GM12878 (cell line): ENCODE data around the gene COL20A1. TPM values are rescaled to one million over a fixed set of nuclear protein-coding genes. Genes with fewer than 3 reads are reported as not detected.

Experiments used
- ATAC-seq: fragments of 200-7000 bp; cut with Tn5 transposase; 3 replicates; pipeline ENCODE4 v1.9.1; 2020; ENCODE audit warnings: mild to moderate bottlenecking, moderate library complexity
- BruUV-seq: library from RNA; stranded (reverse); fragments of 400-500 nt; replicated peaks from 2 replicates; lab custom pipeline; 2021; lab: Mats Ljungman, UMichigan
- CTCF ChIA-PET: fragments of 300-600 bp; sonication (Branson Sonifier 250); formaldehyde crosslinking; extraction: SDS; loops from one replicate; lab custom pipeline; 2021; ENCODE audit warnings: inconsistent platforms; lab: Yijun Ruan, JAX
- POLR2A ChIA-PET: fragments of 350-600 bp; formaldehyde crosslinking; extraction: SDS; loops from one replicate; lab custom pipeline; 2021; ENCODE audit warnings: inconsistent platforms; lab: Charles Lee
- RAD21 ChIA-PET: fragments of 300-600 bp; sonication (Branson Sonifier 250); formaldehyde crosslinking; loops from one replicate; lab custom pipeline; 2023; ENCODE audit warnings: antibody characterized with exemption; ENCODE audit not compliant: unreplicated experiment; lab: Charles Lee
- SMC1A ChIA-PET: fragments of 300-600 bp; sonication (Branson Sonifier 250); formaldehyde crosslinking; loops from one replicate; lab custom pipeline; 2023; ENCODE audit not compliant: unreplicated experiment, uncharacterized antibody; lab: Charles Lee
- DNase-seq: peaks from one replicate; pipeline ENCODE4 v3.0.0-alpha.2; 2011; ENCODE audit warnings: low read depth, low spot score
- FAIRE-seq: peaks from 3 replicates; lab custom pipeline; 2011; peaks lifted over from hg19 to GRCh38; lab: Jason Lieb, UNC
- H2AFZ ChIP-seq: 2 replicates; pipeline ENCODE4 v1.6.0; 2011; ENCODE audit warnings: low read depth, low read length, control low read depth; ENCODE audit not compliant: control insufficient read depth
- H3K27ac ChIP-seq: 2 replicates; pipeline ENCODE4 v1.5.1; 2011; ENCODE audit warnings: control low read depth; ENCODE audit not compliant: control insufficient read depth, insufficient read depth
- H3K27me3 ChIP-seq, 2 experiments: replicated peaks in 1 of 2; 2 replicates each; pipeline versions ENCODE4 v1.6.0 to v1.6.1; 2011; ENCODE audit warnings: low read length in 1 of 2; ENCODE audit not compliant: control insufficient read depth in 2 of 2, insufficient read depth in 2 of 2
- H3K36me3 ChIP-seq, 2 experiments: 2 replicates each; pipeline ENCODE4 v1.5.1; 2011; ENCODE audit warnings: low read length in 1 of 2; ENCODE audit not compliant: control insufficient read depth in 2 of 2, insufficient read depth in 2 of 2
- H3K4me1 ChIP-seq: 2 replicates; pipeline ENCODE4 v1.6.1; 2011; ENCODE audit warnings: mild to moderate bottlenecking, low read length, moderate library complexity, mixed read lengths; ENCODE audit not compliant: control insufficient read depth, insufficient read depth
- H3K4me2 ChIP-seq: 2 replicates; pipeline ENCODE4 v1.6.0; 2011; ENCODE audit warnings: control low read depth; ENCODE audit not compliant: control insufficient read depth, insufficient read depth
- H3K4me3 ChIP-seq: fragments of 200-600 bp; sonication (generic); 2 replicates; pipeline ENCODE4 v1.5.1; 2016
- H3K79me2 ChIP-seq: 2 replicates; pipeline ENCODE4 v1.6.0; 2011; ENCODE audit warnings: low read length; ENCODE audit not compliant: control insufficient read depth, insufficient read depth
- H3K9ac ChIP-seq: 2 replicates; pipeline ENCODE4 v1.8.0; 2011; ENCODE audit warnings: low read length, control low read depth, mixed read lengths; ENCODE audit not compliant: control insufficient read depth, insufficient read depth
- H3K9me3 ChIP-seq: replicated peaks from 3 replicates; pipeline ENCODE4 v1.5.1; 2011; ENCODE audit warnings: mild to moderate bottlenecking, low read length; ENCODE audit not compliant: control insufficient read depth, insufficient read depth
- H4K20me1 ChIP-seq: 2 replicates; pipeline ENCODE4 v1.6.0; 2011; ENCODE audit not compliant: control insufficient read depth, insufficient read depth
- EP300 ChIP-seq, 2 experiments: fragments of 150-350 bp in 1 of 2; IDR thresholded peaks; 2 replicates each; pipeline ENCODE4 v1.6.1; 2011 to 2012; ENCODE audit warnings: low read depth in 2 of 2, low read length in 2 of 2, borderline replicate concordance in 1 of 2, improper control_type of control experiment in 1 of 2, inconsistent platforms in 1 of 2; ENCODE audit not compliant: control insufficient read depth in 1 of 2
- NR2C2 ChIP-seq: IDR thresholded peaks from 2 replicates; pipeline ENCODE4 v1.6.1; 2011; ENCODE audit warnings: borderline replicate concordance, low read depth; ENCODE audit not compliant: control insufficient read depth, insufficient read length
- PAX5 ChIP-seq: IDR thresholded peaks from 2 replicates; pipeline ENCODE4 v1.6.1; 2011; ENCODE audit warnings: low read depth, low read length, borderline replicate concordance
- WGBS: methylation state at CpG from one replicate; pipeline ENCODE4 v1.1.6; 2016; ENCODE audit warnings: low lambda C conversion rate; ENCODE audit not compliant: insufficient replicate concordance, insufficient coverage; ENCODE audit errors: missing lambda C conversion rate; 5-methylcytosine and 5-hydroxymethylcytosine counted together
- in situ Hi-C: fragments of 300-500 bp; cut with MboI; formaldehyde crosslinking; loops from 9 replicates; pipeline ENCODE4 v1.14.3; 2018; ENCODE audit warnings: mixed read lengths
- intact Hi-C: fragments of 100-400 bp; cut with micrococcal nuclease; formaldehyde crosslinking; loops from one replicate; pipeline ENCODE4 v1.14.2; 2022; ENCODE audit not compliant: unreplicated experiment
- polyA plus RNA-seq, 11 experiments: library from polyadenylated mRNA; depleted of rRNA in 4 of 11; unstranded in 6 of 11; stranded (reverse) in 5 of 11; fragments of >200 nt; fragmentation: Nextera tagmentation in 4 of 11; fragmentation: Illumina TruSeq in 1 of 11; extraction: Ambion mirVana in 4 of 11; extraction: Trizol in 1 of 11; gene quantifications; 1 replicate in 1 of 11; 2 replicates in 10 of 11; pipeline versions ENCODE4 v1.2.1 to v1.2.3, GENCODE V29; 2011 to 2016; ENCODE audit warnings: inconsistent platforms in 2 of 11, missing spikeins in 2 of 11, low read depth in 1 of 11
- total RNA-seq, 4 experiments: library from RNA; depleted of rRNA in 3 of 4; stranded (reverse); fragments of >200 nt in 3 of 4; fragmentation: Illumina TruSeq in 1 of 4; extraction: Trizol in 1 of 4; gene quantifications; 2 replicates each; pipeline versions ENCODE4 v1.2.1 to v1.2.3, GENCODE V29; 2013 to 2021
- TF ChIP-seq, protein P1 (sequence below): IDR thresholded peaks from 2 replicates; pipeline ENCODE4 v1.6.1; 2011; ENCODE audit warnings: low read depth, mild to moderate bottlenecking, low read length, moderate library complexity, borderline replicate concordance; ENCODE audit errors: extremely low read depth

Gene COL20A1
- total and polyA plus RNA-seq, 10 of the 15 experiments (the other 5 are each of a cell fraction or from before 2014, with no cell fraction given), result not detected

GRCh38 chr20:63366390-63367365 is 73.7 kb downstream of the COL20A1 start:
- Histone ChIP-seq H3K4me3 (no peak overlapping the region), H3K36me3 (no peaks in the 10 kb centered on the region), H3K79me2 (no peaks in the 10 kb centered on the region), H3K9ac (no peak overlapping the region), H3K9me3 (no peaks in the 10 kb centered on the region), H2AFZ (no peak overlapping the region), H3K4me1 (no peaks in the 10 kb centered on the region), H3K27ac (no peak overlapping the region), H3K27me3 (no peaks in the 10 kb centered on the region; a peak in 1 of 4 replicates), H4K20me1 (no peaks in the 10 kb centered on the region), H3K4me2 (no peak overlapping the region)
- FAIRE-seq (no peak), ATAC-seq (no peak), DNase-seq (no peak)
- in situ Hi-C loops (no loop called here), intact Hi-C loops (no loop called here)
- TF ChIP-seq EP300 (IDR thresholded peaks at IDR 0.05; ENCODE audit: borderline replicate concordance in 1 of 2, control insufficient read depth in 1 of 2, low read depth in 2 of 2, low read length in 2 of 2) (no peak), NR2C2 (no peak)
- CTCF ChIA-PET, result no interaction called here
- RAD21 ChIA-PET, result no interaction called here
- SMC1A ChIA-PET, result no interaction called here
- WGBS, result 46% methylated on average over 29 of the region's 30 CpGs
- POLR2A ChIA-PET, result no interaction called here
- no TSS peak for BruUV-seq

GRCh38 chr20:63367446-63368055 is 74.6 kb downstream of the COL20A1 start:
- H2AFZ ChIP-seq, result no peak overlapping the region
- ChIA-PET RAD21 (no interaction called here), SMC1A (no interaction called here), POLR2A (no interaction called here), CTCF (no interaction called here)
- H3K9ac ChIP-seq, result no peak overlapping the region
- H3K79me2 ChIP-seq, result no peaks in the 10 kb centered on the region
- no peak overlapping the region for H3K4me3 ChIP-seq
- H3K36me3 ChIP-seq, result no peaks in the 10 kb centered on the region
- H3K9me3 ChIP-seq, result no peaks in the 10 kb centered on the region
- DNase-seq, result no peak
- BruUV-seq, result no TSS peak
- TF ChIP-seq, protein P1, sequence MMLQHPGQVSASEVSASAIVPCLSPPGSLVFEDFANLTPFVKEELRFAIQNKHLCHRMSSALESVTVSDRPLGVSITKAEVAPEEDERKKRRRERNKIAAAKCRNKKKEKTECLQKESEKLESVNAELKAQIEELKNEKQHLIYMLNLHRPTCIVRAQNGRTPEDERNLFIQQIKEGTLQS, result no peak
- TF ChIP-seq PAX5, result 0 out of 2 replicates have a peak, but pooled peaks have one; percentile 8
- 19% methylated on average over 22 of the region's 24 CpGs for WGBS
- no peak overlapping the region for H3K4me2 ChIP-seq
- no peak for FAIRE-seq
- H3K27ac ChIP-seq, result no peak overlapping the region
- no peaks in the 10 kb centered on the region for H3K4me1 ChIP-seq
- H4K20me1 ChIP-seq, result no peaks in the 10 kb centered on the region
- in situ Hi-C loops, result no loop called here
- intact Hi-C loops, result no loop called here
- no peaks in the 10 kb centered on the region; a peak in 1 of 4 replicates for H3K27me3 ChIP-seq
- no peak for ATAC-seq
